Stomach (tissue), 9 donors: ENCODE data around the gene CYP1A2. TPM values are rescaled to one million over a fixed set of nuclear protein-coding genes. Genes with fewer than 3 reads are reported as not detected.
A peak's percentile ranks its signal among the peaks of the same experiment; 100 is the strongest.

Experiments
- DNase-seq, 2 donors: peaks; one replicate each; pipeline versions ENCODE4 v3.0.0 to v3.0.0-alpha.2; 2013 to 2019
- H3K27ac ChIP-seq, 5 donors: fragments of 200-600 bp in 4 of 5; sonication (generic) in 4 of 5; one replicate each; pipeline ENCODE4 v1.5.1; 2013 to 2019; ENCODE audit warnings: mild to moderate bottlenecking in 1 of 5, moderate library complexity in 1 of 5
- H3K27me3 ChIP-seq, 3 donors: fragments of 200-600 bp; sonication (generic); one replicate each; pipeline ENCODE4 v1.5.1; 2017 to 2019; ENCODE audit warnings: mixed run types in 1 of 3
- H3K36me3 ChIP-seq, 4 donors: fragments of 200-600 bp; sonication (generic); 1 replicate in 3 of 4; 2 replicates in 1 of 4; pipeline ENCODE4 v1.5.1; 2016 to 2019
- H3K4me1 ChIP-seq, 4 donors: fragments of 200-600 bp; sonication (generic); one replicate each; pipeline ENCODE4 v1.5.1; 2016 to 2019
- H3K4me3 ChIP-seq, 4 donors: fragments of 200-600 bp; sonication (generic) in 3 of 4; one replicate each; pipeline ENCODE4 v1.5.1; 2016 to 2019; ENCODE audit warnings: mild to moderate bottlenecking in 1 of 4
- H3K9me3 ChIP-seq, 4 donors: fragments of 200-600 bp; sonication (generic); one replicate each; pipeline ENCODE4 v1.5.1; 2016 to 2019
- CTCF ChIP-seq, 7 experiments: fragments of 450-650 bp in 4 of 7; fragments of 200-600 bp in 3 of 7; sonication (generic) in 3 of 7; IDR thresholded peaks; one replicate each; pipeline ENCODE4 v1.5.1; 2016 to 2019; ENCODE audit warnings: antibody characterized with exemption in 7 of 7, control low read depth in 2 of 7, mild to moderate bottlenecking in 1 of 7
- EP300 ChIP-seq: sonication (generic); formaldehyde crosslinking; IDR thresholded peaks from one replicate; pipeline ENCODE4 v1.6.1; 2017; ENCODE audit warnings: antibody characterized with exemption
- POLR2A ChIP-seq, 4 donors: fragments of 450-650 bp; IDR thresholded peaks; one replicate each; pipeline ENCODE4 v1.6.1; 2016; ENCODE audit warnings: antibody characterized with exemption in 4 of 4, control low read depth in 2 of 4, mild to moderate bottlenecking in 1 of 4, moderate library complexity in 1 of 4
- POLR2AphosphoS5 ChIP-seq, 3 donors: sonication (generic); formaldehyde crosslinking; IDR thresholded peaks; one replicate each; pipeline ENCODE4 v1.6.1; 2016; ENCODE audit warnings: antibody characterized with exemption in 3 of 3
- WGBS, 5 donors: extraction: QIAGEN DNeasy Blood & Tissue Kit in 3 of 5; methylation state at CpG; one replicate each; pipeline versions ENCODE4 v1.1.5 to v1.1.7; 2013 to 2018; 5-methylcytosine and 5-hydroxymethylcytosine counted together
- intact Hi-C: fragments of 100-400 bp; cut with DNase I; formaldehyde crosslinking; loops from one replicate; pipeline ENCODE4 v1.15.1; 2023; ENCODE audit warnings: low total_unique reads
- polyA plus RNA-seq, 3 donors: library from polyadenylated mRNA; stranded (reverse); fragments of 200-250 nt; gene quantifications; one replicate each; pipeline ENCODE4 v1.2.3, GENCODE V29; 2013
- total RNA-seq, 5 donors: library from RNA; depleted of rRNA; stranded (reverse); fragments of >200 nt; gene quantifications; one replicate each; pipeline versions ENCODE4 v1.1.0 to v1.2.3, GENCODE V29; 2014 to 2016
- donor health status: healthy with polysubstance abuse.
- donor health status: Bipolar disorder and iron deficiency.
- donor health status: healthy.

Gene CYP1A2
- total and polyA plus RNA-seq, 8 donors = not detected

- 15 to 32% (median 29%) methylated on average over 8 to 15 of the region's 15 CpGs for WGBS, 5 donors
- Histone ChIP-seq H3K4me3 (peak overlapping the region in 2 of 4 donors; percentile 26 to 46), H3K27me3 (no peaks in the 10 kb centered on the region), H3K9me3 (no peaks in the 10 kb centered on the region), H3K36me3 (peaks cover 0 to 10% (median 3%) of the 10 kb centered on the region in 4 donors), H3K4me1 (peaks cover 74 to 98% (median 93%) of the 10 kb centered on the region in 4 donors), H3K27ac (peak overlapping the region; percentile 60 to 95 (median 89))
- intact Hi-C loops = no loop called here
- TF ChIP-seq POLR2A (IDR thresholded peaks at IDR 0.05) = no peak
- no peak for TF ChIP-seq POLR2AphosphoS5 (IDR thresholded peaks at IDR 0.05)
- no peak for TF ChIP-seq CTCF (IDR thresholded peaks at IDR 0.05)
- TF ChIP-seq EP300 = no peak
- peak; percentile 61 to 87 for DNase-seq
These were observed 41.7 kb downstream of the CYP1A2 start for GRCh38 chr15:74790080-74790916.

GRCh38 chr15:74791007-74791406, 42.4 kb downstream of the CYP1A2 start:
- Histone ChIP-seq H3K4me3 (no peak overlapping the region), H3K4me1 (peaks cover 72 to 96% (median 87%) of the 10 kb centered on the region in 4 donors), H3K27me3 (no peaks in the 10 kb centered on the region), H3K9me3 (no peaks in the 10 kb centered on the region), H3K27ac (peak overlapping the region in 4 of 5 donors; percentile 76 to 95 (median 90)), H3K36me3 (peaks cover 0 to 12% (median 3%) of the 10 kb centered on the region in 4 donors)
- 11 to 34% (median 32%) methylated on average over 1 of the region's 1 CpG for WGBS, 5 donors
- intact Hi-C loops = no loop called here
- TF ChIP-seq POLR2AphosphoS5 (IDR thresholded peaks at IDR 0.05) (no peak), POLR2A (IDR thresholded peaks at IDR 0.05) (no peak), CTCF (IDR thresholded peaks at IDR 0.05) (no peak), EP300 (no peak)
- DNase-seq = no peak

- no peak for TF ChIP-seq POLR2AphosphoS5 (IDR thresholded peaks at IDR 0.05)
- TF ChIP-seq CTCF (IDR thresholded peaks at IDR 0.05) = no peak
- Histone ChIP-seq H3K4me1 (peaks cover 66 to 95% (median 80%) of the 10 kb centered on the region in 4 donors), H3K27me3 (no peaks in the 10 kb centered on the region), H3K9me3 (no peaks in the 10 kb centered on the region), H3K4me3 (no peak overlapping the region), H3K27ac (peak overlapping the region in 2 of 5 donors; percentile 36 to 95), H3K36me3 (peaks cover 0 to 12% (median 3%) of the 10 kb centered on the region in 4 donors)
- 74 to 91% (median 88%) methylated on average over 6 to 7 of the region's 7 CpGs for WGBS, 5 donors
- intact Hi-C loops = no loop called here
- DNase-seq = no peak
These were observed 43.0 kb downstream of the CYP1A2 start for GRCh38 chr15:74791667-74792066.

- H3K36me3 ChIP-seq = peaks cover 0 to 12% (median 3%) of the 10 kb centered on the region in 4 donors
These were observed 43.8 kb downstream of the CYP1A2 start for GRCh38 chr15:74792227-74793016.

More at GRCh38 chr15:74792227-74793016, 43.8 kb downstream of the CYP1A2 start:
- WGBS, 5 donors = 67 to 78% (median 72%) methylated on average over 10 to 12 of the region's 12 CpGs
- intact Hi-C loops = no loop called here
- H3K27ac ChIP-seq = peak overlapping the region in 3 of 5 donors; percentile 6 to 36 (median 19)
- H3K4me1 ChIP-seq = peaks cover 59 to 95% (median 73%) of the 10 kb centered on the region in 4 donors
- no peaks in the 10 kb centered on the region for H3K27me3 ChIP-seq
- DNase-seq = no peak
- no peak overlapping the region for H3K4me3 ChIP-seq
- TF ChIP-seq POLR2AphosphoS5 (IDR thresholded peaks at IDR 0.05) (no peak), CTCF (IDR thresholded peaks at IDR 0.05) (no peak), EP300 (no peak), POLR2A (IDR thresholded peaks at IDR 0.05) (no peak)
- no peaks in the 10 kb centered on the region for H3K9me3 ChIP-seq
